G401 (cell line): ENCODE data around the gene ENSA. TPM values are rescaled to one million over a fixed set of nuclear protein-coding genes. Genes with fewer than 3 reads are reported as not detected.

Source experiments
- DNase-seq: peaks from one replicate; pipeline ENCODE4 v3.0.0-alpha.2; 2015; ENCODE audit warnings: low spot score
- in situ Hi-C: cut with HindIII; loops from 2 replicates; pipeline ENCODE4 v1.10.0; 2016; ENCODE audit warnings: low sequenced_read_pairs, mixed read lengths
- total RNA-seq: library from RNA; depleted of rRNA; stranded (reverse); fragments of >200 nt; shearing (Covaris generic); gene quantifications from 2 replicates; pipeline ENCODE4 v1.2.3, GENCODE V29; 2014; rRNA removed

ENSA gene
- total RNA-seq, 1 experiment from 2014 or later: 372 TPM

GRCh38 chr1:150572918-150573647, 56.3 kb downstream of the ENSA start:
- in situ Hi-C loops: no loop called here

More at GRCh38 chr1:150572918-150573647, 56.3 kb downstream of the ENSA start:
- DNase-seq: no peak

Other genes with a start within 250 kb of the ENSA start
- 34.6 and 36.7 TPM in 2 replicates for gene TARS2, start 142.2 kb downstream of the ENSA start, total RNA-seq
- gene ECM1, start 121.5 kb downstream of the ENSA start, total RNA-seq: 44.5 and 60.0 TPM in 2 replicates
- 2.2 TPM in 1 of 2 replicates, not detected in the other for gene FALEC, start 113.9 kb downstream of the ENSA start, total RNA-seq
- 20.0 and 22.9 TPM in 2 replicates for gene ADAMTSL4, start 80.2 kb downstream of the ENSA start, total RNA-seq
- gene MCL1, start 50.0 kb downstream of the ENSA start, total RNA-seq: 112 and 129 TPM in 2 replicates
- 4.4 and 11.1 TPM in 2 replicates for gene GOLPH3L, start 67.5 kb upstream of the ENSA start, total RNA-seq
- not detected in 2 replicates for gene HORMAD1, start 91.3 kb upstream of the ENSA start, total RNA-seq
- gene CTSS, start 136.2 kb upstream of the ENSA start, total RNA-seq: not detected in 2 replicates
- 0.55 and 8.6 TPM in 2 replicates for gene CTSK, start 178.6 kb upstream of the ENSA start, total RNA-seq
- 16.7 and 24.9 TPM in 2 replicates for gene ARNT, start 247.0 kb upstream of the ENSA start, total RNA-seq